ENCODE data around the gene SUSD3. TPM values are rescaled to one million over a fixed set of nuclear protein-coding genes. Genes with fewer than 3 reads are reported as not detected.
A peak's percentile ranks its signal among the peaks of the same experiment; 100 is the strongest.

SUSD3 gene
- total RNA-seq, 1 donor from 2014 or later = 36.4 TPM

- Mint-ChIP-seq H3K9me3 (peaks cover 29% of the 10 kb centered on the region), H3K36me3 (ENCODE audit: low read depth) (peaks cover 66% of the 10 kb centered on the region), H3K27ac (peak overlapping the region; percentile 34), H3K27me3 (ENCODE audit: low read depth) (no peaks in the 10 kb centered on the region), H3K4me3 (ENCODE audit: low read depth) (no peak overlapping the region), H3K4me1 (ENCODE audit: low read depth) (peaks cover 41% of the 10 kb centered on the region)
- intact Hi-C loops (cut with micrococcal nuclease) = no loop called here
- no peak for DNase-seq (ENCODE audit: low spot score)
These were observed 31.0 kb downstream of the SUSD3 start for GRCh38 chr9:93089481-93089991.

GRCh38 chr9:93090091-93090655 lies 31.7 kb downstream of the SUSD3 start:
- no peaks in the 10 kb centered on the region for H3K27me3 Mint-ChIP-seq (ENCODE audit: low read depth)
- peaks cover 62% of the 10 kb centered on the region for H3K36me3 Mint-ChIP-seq (ENCODE audit: low read depth)
- no peak for DNase-seq (ENCODE audit: low spot score)
- peak overlapping the region; percentile 26 for H3K27ac Mint-ChIP-seq
- H3K4me3 Mint-ChIP-seq (ENCODE audit: low read depth) = no peak overlapping the region
- intact Hi-C loops (cut with micrococcal nuclease) = no loop called here
- H3K9me3 Mint-ChIP-seq = peaks cover 29% of the 10 kb centered on the region
- H3K4me1 Mint-ChIP-seq (ENCODE audit: low read depth) = peaks cover 48% of the 10 kb centered on the region

GRCh38 chr9:93091056-93091452 lies 32.6 kb downstream of the SUSD3 start:
- Mint-ChIP-seq H3K4me3 (ENCODE audit: low read depth) (no peak overlapping the region), H3K36me3 (ENCODE audit: low read depth) (peaks cover 55% of the 10 kb centered on the region), H3K27ac (peak overlapping the region; percentile 81), H3K27me3 (ENCODE audit: low read depth) (no peaks in the 10 kb centered on the region), H3K4me1 (ENCODE audit: low read depth) (peaks cover 48% of the 10 kb centered on the region), H3K9me3 (peaks cover 23% of the 10 kb centered on the region)
- intact Hi-C loops (cut with micrococcal nuclease) = loop anchor here (1.0 kb wide), 1 partner anchor 27 kb away; no protein-coding TSS in a partner anchor
- DNase-seq (ENCODE audit: low spot score) = no peak

- H3K4me1 Mint-ChIP-seq (ENCODE audit: low read depth) = peaks cover 46% of the 10 kb centered on the region
- DNase-seq (ENCODE audit: low spot score) = peak; percentile 31
- H3K9me3 Mint-ChIP-seq = peaks cover 23% of the 10 kb centered on the region
- peaks cover 52% of the 10 kb centered on the region for H3K36me3 Mint-ChIP-seq (ENCODE audit: low read depth)
- no peaks in the 10 kb centered on the region for H3K27me3 Mint-ChIP-seq (ENCODE audit: low read depth)
- no peak overlapping the region for H3K4me3 Mint-ChIP-seq (ENCODE audit: low read depth)
- peak overlapping the region; percentile 81 for H3K27ac Mint-ChIP-seq
- intact Hi-C loops (cut with micrococcal nuclease) = loop anchor here (1.0 kb wide), 1 partner anchor 27 kb away; no protein-coding TSS in a partner anchor
These were observed 33.1 kb downstream of the SUSD3 start for GRCh38 chr9:93091453-93092081.

GRCh38 chr9:93092251-93092991 lies 33.9 kb downstream of the SUSD3 start:
- H3K36me3 Mint-ChIP-seq (ENCODE audit: low read depth) = peaks cover 46% of the 10 kb centered on the region
- intact Hi-C loops (cut with micrococcal nuclease) = no loop called here
- DNase-seq (ENCODE audit: low spot score) = no peak

GRCh38 chr9:93093127-93093876 lies 34.8 kb downstream of the SUSD3 start:
- Mint-ChIP-seq H3K27ac (peak overlapping the region; percentile 98), H3K4me1 (ENCODE audit: low read depth) (peaks cover 58% of the 10 kb centered on the region), H3K4me3 (ENCODE audit: low read depth) (peak overlapping the region; percentile 30), H3K9me3 (peaks cover 23% of the 10 kb centered on the region), H3K36me3 (ENCODE audit: low read depth) (peaks cover 39% of the 10 kb centered on the region), H3K27me3 (ENCODE audit: low read depth) (no peaks in the 10 kb centered on the region)
- intact Hi-C loops (cut with micrococcal nuclease) = no loop called here
- DNase-seq (ENCODE audit: low spot score) = no peak

More at GRCh38 chr9:93092251-93092991, 33.9 kb downstream of the SUSD3 start:
- Mint-ChIP-seq H3K27me3 (ENCODE audit: low read depth) (no peaks in the 10 kb centered on the region), H3K27ac (peak overlapping the region; percentile 81), H3K4me1 (ENCODE audit: low read depth) (peaks cover 49% of the 10 kb centered on the region), H3K9me3 (peaks cover 23% of the 10 kb centered on the region), H3K4me3 (ENCODE audit: low read depth) (no peak overlapping the region)

GRCh38 chr9:93093877-93094657 lies 35.6 kb downstream of the SUSD3 start:
- Mint-ChIP-seq H3K9me3 (peaks cover 23% of the 10 kb centered on the region), H3K4me3 (ENCODE audit: low read depth) (peak overlapping the region; percentile 83), H3K27me3 (ENCODE audit: low read depth) (no peaks in the 10 kb centered on the region), H3K27ac (peak overlapping the region; percentile 98), H3K4me1 (ENCODE audit: low read depth) (peaks cover 60% of the 10 kb centered on the region), H3K36me3 (ENCODE audit: low read depth) (peaks cover 31% of the 10 kb centered on the region)
- intact Hi-C loops (cut with micrococcal nuclease) = loop anchor here (2.0 kb wide), 1 partner anchor 357 kb away; the partner anchor contains the start of gene FAM120A
- no peak for DNase-seq (ENCODE audit: low spot score)

- H3K27me3 Mint-ChIP-seq (ENCODE audit: low read depth) = no peaks in the 10 kb centered on the region
- peak overlapping the region; percentile 98 for H3K27ac Mint-ChIP-seq
- H3K9me3 Mint-ChIP-seq = peaks cover 22% of the 10 kb centered on the region
- intact Hi-C loops (cut with micrococcal nuclease) = loop anchor here (2.0 kb wide), 1 partner anchor 356 kb away; the partner anchor contains the start of gene FAM120A
- peaks cover 63% of the 10 kb centered on the region for H3K4me1 Mint-ChIP-seq (ENCODE audit: low read depth)
- peak overlapping the region; percentile 83 for H3K4me3 Mint-ChIP-seq (ENCODE audit: low read depth)
- peaks cover 24% of the 10 kb centered on the region for H3K36me3 Mint-ChIP-seq (ENCODE audit: low read depth)
- no peak for DNase-seq (ENCODE audit: low spot score)
These were observed 36.2 kb downstream of the SUSD3 start for GRCh38 chr9:93094658-93095204.

- Mint-ChIP-seq H3K36me3 (ENCODE audit: low read depth) (peaks cover 19% of the 10 kb centered on the region), H3K4me3 (ENCODE audit: low read depth) (peak overlapping the region; percentile 83), H3K4me1 (ENCODE audit: low read depth) (peaks cover 66% of the 10 kb centered on the region), H3K27ac (peak overlapping the region; percentile 98), H3K27me3 (ENCODE audit: low read depth) (no peaks in the 10 kb centered on the region), H3K9me3 (peaks cover 14% of the 10 kb centered on the region)
- intact Hi-C loops (cut with micrococcal nuclease) = loop anchor here (1.0 to 2.0 kb wide), 4 partner anchors 31 to 355 kb away; partner anchors contain the start of genes FAM120A and NINJ1
- peak; percentile 100 for DNase-seq (ENCODE audit: low spot score)
These were observed 37.0 kb downstream of the SUSD3 start for GRCh38 chr9:93095205-93096130.

- intact Hi-C loops (cut with micrococcal nuclease) = loop anchor here (1.0 to 2.0 kb wide), 3 partner anchors 32 to 131 kb away; partner anchors contain the start of gene NINJ1
- Mint-ChIP-seq H3K27ac (peak within 1 kb of the TSS; percentile 98), H3K9me3 (peaks cover 9% of the 10 kb centered on the region), H3K27me3 (ENCODE audit: low read depth) (no peaks in the 10 kb centered on the region), H3K36me3 (ENCODE audit: low read depth) (peaks cover 17% of the 10 kb centered on the region), H3K4me3 (ENCODE audit: low read depth) (peak within 1 kb of the TSS; percentile 86), H3K4me1 (ENCODE audit: low read depth) (peaks cover 66% of the 10 kb centered on the region)
- DNase-seq (ENCODE audit: low spot score) = no peak
These were observed 37.8 kb downstream of the SUSD3 start, which contains the start of gene CARD19 for GRCh38 chr9:93096131-93096802. Gene CARD19, plus strand, starts transcription at chr9:93096217. Its CDS starts 129 bp downstream, at chr9:93096346.
